Activated T-helper 1 cell treated with anti-CD3 and anti-CD28 coated beads, Interleukin-2, amount 50 U/mL, for 16 hours (primary cell): ENCODE measurements around the gene ARID4B.
"Not testable (repeated sequence)": the region's sequence is repeated elsewhere in the genome, so short reads cannot be mapped to it uniquely, and the experiment has no call there.

Source experiments
- DNase-seq, 2 donors: peaks; one replicate each; pipeline ENCODE4 v3.0.0-alpha.2; 2020; ENCODE audit warnings: low read depth in 1 of 2, low spot score in 1 of 2

Gene ARID4B, protein sequence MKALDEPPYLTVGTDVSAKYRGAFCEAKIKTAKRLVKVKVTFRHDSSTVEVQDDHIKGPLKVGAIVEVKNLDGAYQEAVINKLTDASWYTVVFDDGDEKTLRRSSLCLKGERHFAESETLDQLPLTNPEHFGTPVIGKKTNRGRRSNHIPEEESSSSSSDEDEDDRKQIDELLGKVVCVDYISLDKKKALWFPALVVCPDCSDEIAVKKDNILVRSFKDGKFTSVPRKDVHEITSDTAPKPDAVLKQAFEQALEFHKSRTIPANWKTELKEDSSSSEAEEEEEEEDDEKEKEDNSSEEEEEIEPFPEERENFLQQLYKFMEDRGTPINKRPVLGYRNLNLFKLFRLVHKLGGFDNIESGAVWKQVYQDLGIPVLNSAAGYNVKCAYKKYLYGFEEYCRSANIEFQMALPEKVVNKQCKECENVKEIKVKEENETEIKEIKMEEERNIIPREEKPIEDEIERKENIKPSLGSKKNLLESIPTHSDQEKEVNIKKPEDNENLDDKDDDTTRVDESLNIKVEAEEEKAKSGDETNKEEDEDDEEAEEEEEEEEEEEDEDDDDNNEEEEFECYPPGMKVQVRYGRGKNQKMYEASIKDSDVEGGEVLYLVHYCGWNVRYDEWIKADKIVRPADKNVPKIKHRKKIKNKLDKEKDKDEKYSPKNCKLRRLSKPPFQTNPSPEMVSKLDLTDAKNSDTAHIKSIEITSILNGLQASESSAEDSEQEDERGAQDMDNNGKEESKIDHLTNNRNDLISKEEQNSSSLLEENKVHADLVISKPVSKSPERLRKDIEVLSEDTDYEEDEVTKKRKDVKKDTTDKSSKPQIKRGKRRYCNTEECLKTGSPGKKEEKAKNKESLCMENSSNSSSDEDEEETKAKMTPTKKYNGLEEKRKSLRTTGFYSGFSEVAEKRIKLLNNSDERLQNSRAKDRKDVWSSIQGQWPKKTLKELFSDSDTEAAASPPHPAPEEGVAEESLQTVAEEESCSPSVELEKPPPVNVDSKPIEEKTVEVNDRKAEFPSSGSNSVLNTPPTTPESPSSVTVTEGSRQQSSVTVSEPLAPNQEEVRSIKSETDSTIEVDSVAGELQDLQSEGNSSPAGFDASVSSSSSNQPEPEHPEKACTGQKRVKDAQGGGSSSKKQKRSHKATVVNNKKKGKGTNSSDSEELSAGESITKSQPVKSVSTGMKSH (N-terminal part only)

DNA sequence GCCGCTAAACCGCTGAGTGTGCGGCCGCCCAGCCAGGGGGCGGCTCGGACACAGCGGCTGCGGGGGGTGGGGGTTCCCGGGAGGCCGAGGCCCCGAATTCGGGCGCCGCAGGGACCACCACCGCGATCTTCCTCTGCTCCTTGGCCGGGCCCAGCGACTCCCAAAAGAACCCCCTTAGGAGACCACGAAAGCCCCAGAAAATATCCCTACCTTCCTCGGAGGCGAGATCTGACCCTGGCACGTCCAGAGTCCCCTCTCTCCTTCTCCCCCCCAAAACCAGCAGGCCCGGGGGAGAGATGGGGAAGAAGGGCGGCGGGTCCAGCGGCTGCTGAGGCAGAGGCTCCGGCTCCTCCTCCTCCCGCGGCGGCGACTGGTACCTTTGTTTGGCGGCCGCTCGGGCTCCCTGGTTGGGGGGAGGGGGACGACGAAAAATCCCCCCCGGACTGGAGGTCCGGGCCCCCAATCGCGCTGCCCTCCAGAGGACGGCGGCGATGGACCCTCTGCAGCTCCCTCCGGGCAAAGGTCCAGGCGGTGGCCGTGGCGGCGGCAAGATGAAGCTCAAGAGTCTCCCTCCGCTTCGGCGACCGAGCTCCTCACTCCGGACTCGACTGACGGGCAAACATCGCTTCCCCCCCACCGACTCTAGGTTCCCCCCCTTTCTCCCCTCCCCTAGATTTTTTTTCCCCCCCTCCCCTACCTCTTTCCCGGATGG is at the start of gene ARID4B:
TSS of gene ARID4B (minus strand) at position 621 of the 712 bp plus-strand sequence. CDS start 1,260 bp downstream, outside the sequence.
- DNase-seq: peak in 1 of 2 donors; percentile 24

DNA sequence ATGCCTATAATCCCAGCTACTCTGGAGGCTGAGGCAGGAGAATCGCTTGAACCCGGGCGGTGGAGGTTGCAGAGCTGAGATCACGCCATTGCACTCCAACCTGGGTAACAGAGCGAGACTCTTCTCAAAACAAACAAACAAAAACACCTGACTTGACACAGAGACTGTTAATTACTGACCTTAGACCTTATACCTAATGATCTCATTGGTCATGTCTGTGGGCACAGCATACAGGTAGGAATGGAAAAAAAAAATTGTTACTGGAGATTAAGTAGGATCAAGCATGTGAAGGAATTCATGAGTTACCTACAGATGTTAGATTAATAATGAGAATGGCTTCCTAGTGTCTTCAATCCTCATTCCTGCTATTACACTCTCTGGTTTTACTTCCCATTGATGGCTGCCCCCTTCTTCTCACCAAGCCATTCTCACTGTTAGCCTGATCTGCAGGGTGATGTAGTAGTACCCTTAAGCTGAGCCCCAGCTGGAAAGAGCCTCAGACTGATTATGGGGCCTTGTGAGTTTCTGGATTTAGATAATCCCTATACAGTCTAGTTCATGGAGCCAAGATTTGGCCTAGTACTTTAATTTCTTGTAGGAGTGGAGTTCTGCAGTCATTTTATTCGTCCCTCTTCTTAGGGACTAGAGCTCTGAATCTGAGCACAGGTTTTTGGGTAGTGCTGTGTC is 48.1 kb upstream of the ARID4B start:
- DNase-seq: no peak

DNA sequence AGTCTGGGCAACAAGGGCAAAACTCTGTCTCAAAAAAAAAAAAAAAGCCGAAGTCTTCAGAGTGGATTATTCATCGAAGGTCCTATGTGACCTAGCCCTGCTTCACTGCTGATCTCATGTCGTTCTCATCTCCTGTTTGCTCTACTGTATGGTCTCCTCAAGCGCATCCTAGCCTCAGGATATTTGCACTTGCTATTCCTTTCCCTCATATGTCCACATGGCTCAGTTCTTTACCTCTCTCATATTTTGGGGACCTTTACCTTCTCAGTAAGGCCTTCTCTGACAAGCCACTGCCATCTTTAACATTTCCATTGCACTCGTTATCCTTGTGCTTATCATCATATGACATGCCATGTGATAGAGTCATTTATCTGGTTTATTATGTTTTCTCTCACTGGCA is 41.8 kb upstream of the ARID4B start:
- no peak for DNase-seq

DNA sequence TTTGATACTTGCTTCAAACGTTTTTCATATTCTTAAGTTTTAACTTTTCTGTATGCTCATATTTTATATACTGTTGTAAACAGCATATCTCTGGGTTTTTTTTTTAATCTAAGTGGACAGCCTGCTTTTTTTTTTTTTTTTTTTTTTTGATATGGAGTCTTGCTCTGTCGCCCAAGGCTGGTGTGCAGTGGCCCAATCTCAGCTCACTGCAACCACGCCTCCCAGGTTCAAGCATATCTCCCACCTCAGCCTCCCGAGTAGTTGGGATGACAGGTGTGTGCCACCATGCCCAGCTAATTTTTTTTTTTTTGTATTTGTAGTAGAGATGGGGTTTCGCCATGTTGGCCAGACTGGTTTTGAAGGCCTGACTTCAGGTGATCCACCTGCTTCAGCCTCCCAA is 40.4 kb upstream of the ARID4B start:
- no peak for DNase-seq

DNA sequence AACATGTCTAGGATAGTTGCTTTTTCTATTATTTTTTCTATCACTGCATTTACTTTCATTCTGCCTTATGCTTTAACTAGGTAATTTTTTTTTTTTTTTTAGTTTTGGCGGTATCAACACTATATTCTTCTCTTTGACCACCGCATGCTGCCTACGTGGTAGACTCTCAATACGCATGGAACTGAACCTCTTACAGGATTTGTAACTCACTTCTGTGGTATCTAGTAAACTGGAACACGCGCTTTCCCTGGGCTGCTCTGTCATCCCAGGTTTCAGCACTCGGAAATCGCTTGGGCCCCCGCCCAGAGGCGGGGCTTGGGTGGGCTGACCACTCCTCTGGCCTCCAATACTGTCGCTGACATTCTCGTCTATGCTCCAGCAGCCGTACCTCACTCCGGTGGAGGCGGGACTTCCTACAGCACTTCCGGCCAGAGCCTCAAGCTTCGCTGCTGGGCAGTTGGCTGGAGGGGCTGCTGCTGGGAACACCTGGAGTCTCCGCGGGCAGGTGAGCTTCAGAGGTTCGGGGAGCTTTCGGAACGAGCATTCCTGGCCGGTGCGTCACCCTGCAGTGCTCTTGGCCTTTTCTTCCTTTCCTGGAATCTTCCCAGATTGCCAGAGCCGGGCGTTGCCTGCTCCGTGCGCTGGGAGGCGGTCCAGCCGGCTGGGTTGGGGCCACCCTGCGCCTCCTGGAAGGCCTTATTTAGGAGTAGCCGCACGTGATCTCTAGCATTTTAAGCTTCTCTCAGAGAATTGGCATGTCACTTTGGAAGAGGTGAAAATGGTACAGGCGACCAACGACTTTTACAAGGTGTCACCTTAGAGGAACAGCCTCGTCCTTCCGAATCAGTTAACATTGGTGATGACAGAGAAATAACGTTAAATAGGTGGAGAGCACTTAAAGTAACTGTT is 39.3 kb upstream of the ARID4B start, which contains the start of gene TBCE:
TSS of gene TBCE (plus strand) at position 428 of the 909 bp plus-strand sequence. CDS start 12,623 bp downstream, outside the sequence.
- DNase-seq: peak; percentile 61 to 72

DNA sequence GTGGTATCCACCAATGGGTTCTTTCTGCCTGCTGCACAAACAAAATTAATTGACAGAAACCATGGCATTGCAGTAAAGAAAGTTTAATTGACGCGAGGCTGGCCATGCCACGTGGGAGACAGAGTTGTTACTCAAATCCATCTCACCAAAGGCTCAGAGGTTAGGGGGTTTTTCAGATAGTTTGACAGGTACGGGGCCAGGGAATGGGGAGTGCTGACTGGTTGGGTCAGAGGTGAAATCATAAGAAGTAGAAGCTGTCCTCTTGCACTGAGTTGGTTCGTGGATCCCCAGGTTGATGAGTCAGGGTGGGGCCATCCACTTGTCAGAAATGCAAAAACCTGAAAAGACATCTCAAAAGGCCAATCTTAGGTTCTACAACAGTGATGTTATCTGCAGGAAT is 38.3 kb upstream of the ARID4B start:
- no peak for DNase-seq

DNA sequence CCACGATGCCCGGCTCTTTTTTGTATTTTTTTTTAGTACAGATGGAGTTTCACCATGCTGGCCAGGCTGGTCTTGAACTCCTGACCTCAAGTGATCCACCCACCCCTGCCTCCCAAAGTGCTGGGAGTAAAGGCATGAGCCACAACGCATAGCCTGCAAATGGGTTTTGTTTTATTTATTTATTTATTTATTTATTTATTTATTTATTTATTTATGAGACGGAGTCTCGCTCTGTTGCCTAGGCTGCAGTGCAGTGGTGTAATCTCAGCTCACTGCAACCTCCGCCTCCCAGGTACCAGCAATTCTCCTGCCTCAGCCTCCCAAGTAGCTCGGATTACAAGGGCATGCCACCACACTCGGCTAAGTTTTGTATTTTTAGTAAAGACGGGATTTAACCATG is 36.2 kb upstream of the ARID4B start:
- not testable (repeated sequence) for DNase-seq

DNA sequence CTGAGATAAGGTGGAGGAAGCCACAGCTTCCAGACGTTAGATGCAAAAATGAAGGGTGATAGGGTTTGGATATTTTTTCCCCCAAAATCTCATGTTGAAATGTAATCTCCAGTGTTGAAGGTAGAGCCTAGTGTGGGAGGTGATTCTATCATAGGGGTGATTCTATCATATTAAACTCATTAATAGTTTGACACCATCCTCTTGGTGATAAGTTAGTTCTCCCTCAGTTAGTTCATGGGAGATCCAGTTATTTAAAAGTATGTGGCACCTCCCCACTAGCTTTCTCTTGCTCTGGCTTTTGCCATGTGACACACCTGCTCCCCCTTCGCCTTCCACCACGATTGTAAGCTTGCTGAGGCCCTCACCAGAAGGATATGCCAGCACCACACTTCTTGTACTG is 30.9 kb upstream of the ARID4B start:
- DNase-seq: no peak

DNA sequence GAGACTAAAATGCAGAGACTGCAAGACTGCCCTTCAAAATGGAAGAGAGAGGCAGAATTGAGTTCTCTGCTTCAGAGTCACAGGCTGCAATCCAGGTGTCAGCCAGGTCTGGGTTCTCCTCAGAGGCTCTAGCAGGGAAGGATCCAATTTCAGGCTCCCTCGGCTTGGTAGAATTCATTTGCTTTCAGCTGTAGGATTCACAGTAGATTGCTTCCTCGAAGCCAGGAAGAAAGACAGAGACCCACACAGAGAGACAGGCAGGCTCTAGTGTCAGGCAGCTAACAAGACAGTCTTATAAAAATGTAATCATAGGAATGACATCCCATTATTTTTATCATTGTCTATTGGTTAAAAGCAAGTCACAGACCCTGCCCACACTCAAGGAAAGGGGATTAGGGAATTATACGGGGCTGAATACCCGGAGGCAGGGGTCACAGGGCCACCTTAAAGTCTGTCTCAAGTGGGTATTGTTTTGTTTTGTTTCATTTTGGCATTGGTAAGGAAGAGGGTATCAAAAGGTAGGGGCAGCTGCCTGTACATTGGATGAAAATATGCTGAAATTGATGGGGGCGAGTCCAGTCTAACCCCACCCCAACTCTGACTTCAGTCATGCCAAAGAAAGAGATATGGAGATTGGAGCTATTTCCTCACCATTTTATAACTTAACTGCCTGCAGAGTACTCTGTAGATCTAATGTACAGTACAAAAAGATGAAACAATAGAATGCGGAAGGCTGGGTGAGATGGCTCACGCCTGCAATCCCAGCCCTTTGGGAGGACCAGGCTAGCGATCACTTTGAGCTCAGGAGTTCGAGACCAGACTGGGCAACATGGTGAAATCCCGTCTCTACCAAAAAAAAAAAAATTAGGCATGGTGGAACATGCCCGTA is 29.8 kb upstream of the ARID4B start:
- DNase-seq: no peak

DNA sequence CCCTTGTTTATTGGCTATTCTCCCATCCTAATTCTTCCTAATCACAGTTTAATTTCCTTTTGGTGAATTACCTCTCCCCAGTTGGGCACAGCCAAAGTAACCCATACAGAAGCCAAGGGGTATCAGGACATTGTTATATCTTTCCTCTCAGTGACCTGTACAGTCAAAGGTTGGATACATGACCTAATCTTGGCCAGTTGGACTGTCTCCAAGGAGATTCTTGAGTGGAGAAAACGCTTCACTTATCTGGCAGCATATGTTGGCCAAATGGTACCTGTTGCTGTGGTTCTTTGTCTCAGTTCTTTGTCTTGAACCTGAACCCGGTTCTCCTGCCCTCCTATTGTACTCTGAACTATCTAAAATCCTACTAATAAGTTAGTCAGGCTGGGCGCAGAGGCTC is 23.9 kb upstream of the ARID4B start:
- no peak for DNase-seq

DNA sequence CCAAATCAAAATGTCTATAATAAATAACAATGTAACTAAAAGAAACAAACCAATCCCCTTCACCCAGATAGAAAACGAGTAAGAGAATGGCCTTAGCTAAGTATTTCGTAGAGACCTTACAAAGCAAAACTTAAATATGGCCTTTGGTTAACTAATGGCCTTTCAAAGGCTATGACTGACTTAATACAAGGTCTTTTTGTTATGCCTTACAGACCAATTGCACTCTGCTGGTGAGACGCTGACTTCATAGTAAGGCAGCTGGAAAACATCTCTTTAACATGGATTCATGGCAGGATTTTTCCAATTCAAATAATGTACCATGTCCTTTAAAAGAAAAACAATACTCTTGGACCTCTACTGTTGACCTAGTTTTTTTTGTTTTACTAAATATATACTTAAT is 23.5 kb upstream of the ARID4B start:
- DNase-seq: no peak

DNA sequence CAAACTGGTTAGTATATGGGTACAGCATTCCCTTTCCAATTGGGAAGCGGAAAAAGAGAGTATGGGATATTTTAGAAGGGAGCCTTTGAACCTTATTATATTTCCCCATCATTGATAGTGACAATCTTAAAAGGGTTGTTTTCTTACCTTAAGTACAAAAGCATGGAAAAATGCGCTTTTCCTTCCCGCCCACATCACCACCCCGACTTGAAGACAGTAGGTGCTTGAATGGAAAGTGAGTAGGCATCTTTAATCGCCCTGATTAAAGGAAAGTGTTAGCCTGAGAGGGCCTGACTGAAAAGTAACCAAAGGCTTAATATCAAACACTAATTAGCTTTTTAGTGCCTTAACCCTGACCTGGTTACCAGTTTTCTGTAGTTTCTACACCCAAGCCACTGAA is 15.7 kb upstream of the ARID4B start:
- no peak for DNase-seq

DNA sequence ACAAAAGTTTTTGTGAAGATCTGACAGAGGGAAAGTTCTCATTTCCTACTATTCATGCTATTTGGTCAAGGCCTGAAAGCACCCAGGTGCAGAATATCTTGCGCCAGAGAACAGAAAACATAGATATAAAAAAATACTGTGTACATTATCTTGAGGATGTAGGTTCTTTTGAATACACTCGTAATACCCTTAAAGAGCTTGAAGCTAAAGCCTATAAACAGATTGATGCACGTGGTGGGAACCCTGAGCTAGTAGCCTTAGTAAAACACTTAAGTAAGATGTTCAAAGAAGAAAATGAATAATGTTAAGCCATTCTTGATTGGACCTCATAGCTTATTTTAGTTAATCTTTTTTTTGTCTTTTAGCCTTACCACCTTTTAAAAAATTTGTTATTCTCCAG is 14.5 kb upstream of the ARID4B start:
- DNase-seq: no peak

DNA sequence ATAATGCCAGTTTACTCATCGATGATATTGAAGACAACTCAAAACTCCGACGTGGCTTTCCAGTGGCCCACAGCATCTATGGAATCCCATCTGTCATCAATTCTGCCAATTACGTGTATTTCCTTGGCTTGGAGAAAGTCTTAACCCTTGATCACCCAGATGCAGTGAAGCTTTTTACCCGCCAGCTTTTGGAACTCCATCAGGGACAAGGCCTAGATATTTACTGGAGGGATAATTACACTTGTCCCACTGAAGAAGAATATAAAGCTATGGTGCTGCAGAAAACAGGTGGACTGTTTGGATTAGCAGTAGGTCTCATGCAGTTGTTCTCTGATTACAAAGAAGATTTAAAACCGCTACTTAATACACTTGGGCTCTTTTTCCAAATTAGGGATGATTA is 14.1 kb upstream of the ARID4B start:
- no peak for DNase-seq

DNA sequence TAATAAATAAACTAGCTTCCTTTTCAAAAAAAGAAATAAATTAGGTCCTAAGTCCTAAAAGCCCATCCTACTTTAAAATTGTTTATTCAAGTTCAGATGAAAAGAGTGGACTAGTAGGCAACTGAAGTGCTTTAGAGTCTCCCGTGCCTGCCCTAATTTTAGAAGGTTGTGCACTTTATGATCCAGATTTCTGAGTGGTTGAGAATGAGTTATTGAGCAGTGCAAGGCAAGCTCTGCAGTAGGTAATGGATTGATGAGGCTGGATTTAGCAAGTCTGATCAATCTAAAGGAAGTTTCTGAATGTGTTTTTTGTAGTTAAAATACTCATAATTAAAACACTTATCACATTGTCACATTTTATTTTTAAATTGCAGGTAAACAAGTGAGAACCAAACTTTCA is 13.4 kb upstream of the ARID4B start:
- no peak for DNase-seq

DNA sequence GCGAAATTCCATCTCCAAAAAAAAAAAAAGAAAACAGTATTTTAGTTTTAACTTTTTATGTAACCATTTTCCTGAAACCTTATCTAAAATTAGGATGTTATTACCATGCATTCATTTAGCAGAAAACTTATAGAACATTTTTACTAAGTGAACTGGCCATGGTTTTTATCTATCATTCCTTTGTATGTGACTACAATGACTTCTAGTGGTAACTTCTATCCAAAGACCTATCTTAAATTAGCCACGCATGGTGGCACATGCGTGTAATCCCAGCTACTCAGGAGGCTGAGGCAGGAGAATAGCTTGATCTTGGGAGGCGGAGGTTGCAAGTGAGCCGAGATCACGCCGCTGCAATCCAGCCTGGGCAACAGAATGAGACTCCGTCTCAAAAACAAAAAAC is 11.8 kb upstream of the ARID4B start:
- no peak for DNase-seq

DNA sequence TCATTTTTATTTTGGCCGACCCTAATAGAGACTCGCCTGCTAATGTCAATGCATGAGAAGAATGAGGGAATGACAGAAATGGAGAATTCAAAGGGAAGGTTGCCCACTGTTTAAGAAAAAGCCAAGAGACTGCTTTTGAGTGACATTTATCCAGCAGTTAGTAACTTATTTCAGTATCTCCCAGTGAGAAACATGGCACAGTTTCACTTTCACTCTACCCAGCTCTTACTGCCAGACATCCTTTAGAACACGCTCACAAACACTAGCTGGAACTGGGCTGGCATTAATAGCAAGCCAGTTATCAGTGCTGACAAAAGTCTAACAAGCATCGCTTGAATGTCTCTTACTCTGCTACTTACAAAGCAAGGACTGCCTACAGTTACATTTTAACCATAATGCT is 8.9 kb upstream of the ARID4B start:
- DNase-seq: no peak

DNA sequence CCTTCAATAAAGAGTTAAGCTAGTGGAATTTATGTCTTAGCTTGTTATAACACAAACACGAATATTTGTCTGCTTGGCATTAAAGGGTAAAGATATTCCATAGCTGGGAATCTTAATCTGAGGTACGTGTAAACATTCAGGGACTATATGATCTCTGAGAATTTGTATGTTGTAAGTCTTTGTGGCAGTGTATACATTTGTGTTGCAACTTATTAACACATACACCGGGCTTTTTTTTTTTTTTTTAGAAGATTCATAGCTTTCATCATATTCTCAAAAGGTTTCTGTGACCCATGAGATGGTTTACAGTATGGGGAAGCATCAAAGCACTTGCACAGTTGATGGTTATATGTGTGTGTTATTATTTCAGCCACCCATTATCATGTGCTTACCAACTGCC is 3.4 kb upstream of the ARID4B start:
- DNase-seq: no peak
